HepG2 (cell line): ENCODE data around the gene RABL6. TPM values are rescaled to one million over a fixed set of nuclear protein-coding genes. Genes with fewer than 3 reads are reported as not detected.

Experiments used
- AHDC1 ChIP-seq: sonication (generic); formaldehyde crosslinking; IDR thresholded peaks from 2 replicates; pipeline ENCODE4 v1.5.1; 2020; ENCODE audit warnings: mild to moderate bottlenecking, missing genetic modification reagents, borderline replicate concordance
- ARNT2 ChIP-seq: sonication (generic); formaldehyde crosslinking; IDR thresholded peaks from 2 replicates; pipeline ENCODE4 v1.8.0; 2022; ENCODE audit warnings: mild to moderate bottlenecking, low read depth, missing genetic modification reagents, moderate library complexity
- ATF2 ChIP-seq: sonication (generic); formaldehyde crosslinking; IDR thresholded peaks from 2 replicates; pipeline ENCODE4 v1.4.0; 2020; ENCODE audit warnings: missing genetic modification reagents
- BRD4 ChIP-seq: sonication (generic); formaldehyde crosslinking; IDR thresholded peaks from 2 replicates; pipeline ENCODE4 v1.4.0; 2020; ENCODE audit warnings: missing genetic modification reagents
- CBX2 ChIP-seq, 2 experiments: fragments of 200-600 bp in 1 of 2; sonication (generic); formaldehyde crosslinking in 1 of 2; IDR thresholded peaks; 2 replicates each; pipeline versions ENCODE4 v1.7.0 to v1.8.1; 2018 to 2022; ENCODE audit warnings: low read depth in 2 of 2, low read length in 1 of 2, mild to moderate bottlenecking in 1 of 2, missing genetic modification reagents in 1 of 2
- ESRRA ChIP-seq: sonication (generic); formaldehyde crosslinking; IDR thresholded peaks from 2 replicates; pipeline ENCODE4 v1.5.1; 2020; ENCODE audit warnings: mild to moderate bottlenecking, low read depth, missing genetic modification reagents
- MEF2D ChIP-seq: sonication (generic); formaldehyde crosslinking; IDR thresholded peaks from 2 replicates; pipeline ENCODE4 v1.5.1; 2020; ENCODE audit warnings: mild to moderate bottlenecking, missing genetic modification reagents
- MXD1 ChIP-seq: sonication (generic); formaldehyde crosslinking; IDR thresholded peaks from 2 replicates; pipeline ENCODE4 v1.4.0; 2020; ENCODE audit warnings: mild to moderate bottlenecking, missing genetic modification reagents
- SMAD9 ChIP-seq: sonication (generic); formaldehyde crosslinking; IDR thresholded peaks from 2 replicates; pipeline ENCODE4 v1.5.1; 2020; ENCODE audit warnings: mild to moderate bottlenecking, missing genetic modification reagents
- ZFY ChIP-seq: sonication (generic); formaldehyde crosslinking; IDR thresholded peaks from 2 replicates; pipeline ENCODE4 v1.4.0; 2020; ENCODE audit warnings: missing genetic modification reagents
- ZNF160 ChIP-seq: sonication (generic); formaldehyde crosslinking; IDR thresholded peaks from 2 replicates; pipeline ENCODE4 v1.8.0; 2022; ENCODE audit warnings: mild to moderate bottlenecking, inconsistent platforms, missing genetic modification reagents
- ZNF280B ChIP-seq: sonication (generic); formaldehyde crosslinking; IDR thresholded peaks from 2 replicates; pipeline ENCODE4 v1.5.0; 2020; ENCODE audit warnings: missing genetic modification reagents, mild to moderate bottlenecking, borderline replicate concordance
- ZNF335 ChIP-seq: sonication (generic); formaldehyde crosslinking; IDR thresholded peaks from 2 replicates; pipeline ENCODE4 v1.4.0; 2020; ENCODE audit warnings: missing genetic modification reagents
- ZNF33A ChIP-seq: sonication (generic); formaldehyde crosslinking; IDR thresholded peaks from 2 replicates; pipeline ENCODE4 v1.5.1; 2020; ENCODE audit warnings: missing genetic modification reagents, mild to moderate bottlenecking, moderate library complexity, borderline replicate concordance
- ZNF430 ChIP-seq: sonication (generic); formaldehyde crosslinking; IDR thresholded peaks from 2 replicates; pipeline ENCODE4 v1.9.0; 2021; ENCODE audit warnings: mild to moderate bottlenecking, missing genetic modification reagents
- ZNF704 ChIP-seq: sonication (generic); formaldehyde crosslinking; IDR thresholded peaks from 2 replicates; pipeline ENCODE4 v1.8.1; 2023; ENCODE audit warnings: mild to moderate bottlenecking, inconsistent platforms, moderate library complexity, missing genetic modification reagents, borderline replicate concordance
- ZNF713 ChIP-seq: sonication (generic); formaldehyde crosslinking; IDR thresholded peaks from 2 replicates; pipeline ENCODE4 v1.4.0; 2020; ENCODE audit warnings: mild to moderate bottlenecking, missing genetic modification reagents
- polyA plus RNA-seq, 8 experiments: library from polyadenylated mRNA; depleted of rRNA in 3 of 8; stranded (reverse) in 7 of 8; unstranded in 1 of 8; fragments of >200 nt; fragmentation: Illumina TruSeq in 4 of 8; extraction: Trizol in 4 of 8; gene quantifications; 2 replicates each; pipeline versions ENCODE4 v1.2.1 to v1.2.3, GENCODE V29; 2011 to 2016; ENCODE audit warnings: low read depth in 4 of 8, missing spikeins in 1 of 8, mixed read lengths in 1 of 8; ENCODE audit not compliant: insufficient read depth in 1 of 8
- total RNA-seq, 5 experiments: library from RNA; depleted of rRNA; stranded (reverse); fragments of >200 nt; fragmentation: Illumina TruSeq; extraction: Trizol; gene quantifications; 2 replicates each; pipeline ENCODE4 v1.2.3, GENCODE V29; 2016; ENCODE audit warnings: low read depth in 1 of 5

RABL6 gene
- total and polyA plus RNA-seq, 2 of the 13 experiments (the other 11 are each of a cell fraction or from before 2014, with no cell fraction given) = 81.5 to 125 TPM

- TF ChIP-seq ZNF33A (no peak), ZNF704 (CRISPR knock-in tag) (0 out of 2 replicates have a peak, but pooled peaks have one; percentile 15), SMAD9 (CRISPR knock-in tag) (no peak), MEF2D (CRISPR knock-in tag) (no peak), CBX2 (IDR thresholded peaks at IDR 0.05; ENCODE audit: low read depth, low read length) (no peak), CBX2 (CRISPR knock-in tag; IDR thresholded peaks at IDR 0.05; ENCODE audit: low read depth) (no peak), ESRRA (CRISPR knock-in tag) (no peak), ZNF335 (CRISPR knock-in tag) (0 out of 2 replicates have a peak, but pooled peaks have one; percentile 40), ZNF280B (CRISPR knock-in tag) (peak; percentile 67; the same call in 1 of the 2 replicates), BRD4 (peak; percentile 66; the same call in 1 of the 2 replicates), AHDC1 (CRISPR knock-in tag) (peak; percentile 37; the same call in 1 of the 2 replicates), ZNF160 (CRISPR knock-in tag) (peak; percentile 53; the same call in 1 of the 2 replicates), ZNF713 (CRISPR knock-in tag) (no peak), ZNF430 (peak; percentile 46; the same call in 1 of the 2 replicates), ATF2 (CRISPR knock-in tag) (no peak), MXD1 (CRISPR knock-in tag) (peak; percentile 27; the same call in 1 of the 2 replicates), ZFY (CRISPR knock-in tag) (0 out of 2 replicates have a peak, but pooled peaks have one; percentile 46), ARNT2 (CRISPR knock-in tag) (0 out of 2 replicates have a peak, but pooled peaks have one; percentile 27)
These were observed at the start of gene RABL6 (continued) for GRCh38 chr9:136807281-136808074.
